GM19467 (cell line): ENCODE data around the gene LGR6.
"Not testable (repeated sequence)": the region's sequence is repeated elsewhere in the genome, so short reads cannot be mapped to it uniquely, and the experiment has no call there.

Source experiments
- ATAC-seq: cut with Tn5 transposase; IDR thresholded peaks from one replicate; pipeline ENCODE4 v1.9.1; 2021; ENCODE audit warnings: mild to moderate bottlenecking, moderate library complexity; ENCODE audit not compliant: unreplicated experiment

Gene LGR6

GRCh38 chr1:202254454-202255252 is 61.1 kb downstream of the LGR6 start:
- ATAC-seq: no peak

GRCh38 chr1:202255343-202255742 is 61.7 kb downstream of the LGR6 start:
- no peak for ATAC-seq

- ATAC-seq: no peak
Measured at GRCh38 chr1:202259705-202260104, 66.1 kb downstream of the LGR6 start.

- ATAC-seq: not testable (repeated sequence)
Measured at GRCh38 chr1:202261209-202261958, 67.8 kb downstream of the LGR6 start.

- ATAC-seq: no peak
Measured at GRCh38 chr1:202263628-202264027, 70.0 kb downstream of the LGR6 start.

- no peak for ATAC-seq
Measured at GRCh38 chr1:202264300-202264699, 70.7 kb downstream of the LGR6 start.

GRCh38 chr1:202264726-202265125 is 71.1 kb downstream of the LGR6 start:
- no peak for ATAC-seq

- no peak for ATAC-seq
Measured at GRCh38 chr1:202266061-202266765, 72.6 kb downstream of the LGR6 start.

GRCh38 chr1:202268032-202268431 is 74.4 kb downstream of the LGR6 start:
- ATAC-seq: no peak

- ATAC-seq: no peak
Measured at GRCh38 chr1:202268817-202269216, 75.2 kb downstream of the LGR6 start.

- ATAC-seq: no peak
Measured at GRCh38 chr1:202270871-202271326, 77.3 kb downstream of the LGR6 start.

- ATAC-seq: no peak
Measured at GRCh38 chr1:202272103-202272845, 78.7 kb downstream of the LGR6 start.

GRCh38 chr1:202274611-202275010 is 81.0 kb downstream of the LGR6 start:
- no peak for ATAC-seq

- ATAC-seq: no peak
Measured at GRCh38 chr1:202275061-202275770, 81.6 kb downstream of the LGR6 start.

- no peak for ATAC-seq
Measured at GRCh38 chr1:202276081-202276715, 82.6 kb downstream of the LGR6 start.

GRCh38 chr1:202276920-202277319 is 83.3 kb downstream of the LGR6 start:
- no peak for ATAC-seq

GRCh38 chr1:202278751-202279150 is 85.2 kb downstream of the LGR6 start:
- no peak for ATAC-seq

GRCh38 chr1:202279806-202280205 is 86.2 kb downstream of the LGR6 start:
- ATAC-seq: no peak

GRCh38 chr1:202280595-202280994 is 87.0 kb downstream of the LGR6 start:
- no peak for ATAC-seq
